Liver (tissue), 9 donors: Measurements from ENCODE around the gene STK36. TPM values are rescaled to one million over a fixed set of nuclear protein-coding genes. Genes with fewer than 3 reads are reported as not detected.
A peak's percentile ranks its signal among the peaks of the same experiment; 100 is the strongest.

Experiments
- DNase-seq: peaks from one replicate; pipeline ENCODE4 v3.0.0-alpha.2; 2017; ENCODE audit warnings: low spot score
- H3K27ac ChIP-seq, 2 donors: one replicate each; pipeline ENCODE4 v1.7.0; 2013; ENCODE audit warnings: inconsistent platforms in 2 of 2, low read length in 2 of 2, control low read depth in 1 of 2, low read depth in 1 of 2, mild to moderate bottlenecking in 1 of 2
- H3K27me3 ChIP-seq, 4 donors: one replicate each; pipeline versions ENCODE4 v1.6.1 to v1.7.0; 2013; ENCODE audit warnings: low read length in 3 of 4, inconsistent platforms in 1 of 4, mild to moderate bottlenecking in 1 of 4, moderate library complexity in 1 of 4; ENCODE audit not compliant: control insufficient read depth in 4 of 4, insufficient read depth in 4 of 4
- H3K36me3 ChIP-seq, 4 donors: one replicate each; pipeline versions ENCODE4 v1.6.1 to v1.7.0; 2013; ENCODE audit warnings: low read length in 3 of 4, mild to moderate bottlenecking in 3 of 4, low read depth in 1 of 4, moderate library complexity in 1 of 4; ENCODE audit not compliant: control insufficient read depth in 4 of 4, insufficient read depth in 3 of 4
- H3K4me1 ChIP-seq, 4 donors: one replicate each; pipeline versions ENCODE4 v1.6.1 to v1.7.0; 2013; ENCODE audit warnings: low read length in 3 of 4, mild to moderate bottlenecking in 3 of 4, moderate library complexity in 1 of 4; ENCODE audit not compliant: control insufficient read depth in 4 of 4, insufficient read depth in 4 of 4
- H3K4me3 ChIP-seq, 3 donors: one replicate each; pipeline versions ENCODE4 v1.6.1 to v1.7.0; 2013; ENCODE audit warnings: low read length in 3 of 3, control low read depth in 1 of 3, low read depth in 1 of 3, mild to moderate bottlenecking in 1 of 3
- H3K9ac ChIP-seq, 2 donors: one replicate each; pipeline ENCODE4 v1.7.0; 2013; ENCODE audit warnings: low read length in 2 of 2, mild to moderate bottlenecking in 2 of 2, moderate library complexity in 2 of 2, control low read depth in 1 of 2, low read depth in 1 of 2
- H3K9me3 ChIP-seq, 4 donors: one replicate each; pipeline versions ENCODE4 v1.6.1 to v1.7.0; 2013; ENCODE audit warnings: low read length in 3 of 4; ENCODE audit not compliant: control insufficient read depth in 4 of 4
- FOXA1 ChIP-seq: IDR thresholded peaks from 2 replicates; pipeline ENCODE4 v1.6.1; 2016; ENCODE audit warnings: antibody characterized with exemption
- FOXA2 ChIP-seq: IDR thresholded peaks from 2 replicates; pipeline ENCODE4 v1.6.1; 2016; ENCODE audit warnings: antibody characterized with exemption
- GABPA ChIP-seq, 2 donors: IDR thresholded peaks in 1 of 2; conservative IDR thresholded peaks in 1 of 2; 2 replicates each; pipeline ENCODE4 v1.6.1; 2016; ENCODE audit warnings: antibody characterized with exemption in 2 of 2, mild to moderate bottlenecking in 1 of 2, moderate library complexity in 1 of 2
- HNF4A ChIP-seq, 2 donors: conservative IDR thresholded peaks; 2 replicates each; pipeline ENCODE4 v1.6.1; 2016; ENCODE audit warnings: antibody characterized with exemption in 2 of 2, mild to moderate bottlenecking in 2 of 2
- HNF4G ChIP-seq: IDR thresholded peaks from 2 replicates; pipeline ENCODE4 v1.6.1; 2016; ENCODE audit warnings: antibody characterized with exemption
- JUND ChIP-seq, 2 donors: IDR thresholded peaks; 2 replicates each; pipeline ENCODE4 v1.6.1; 2016; ENCODE audit warnings: antibody characterized with exemption in 2 of 2
- NR2F2 ChIP-seq: IDR thresholded peaks from 2 replicates; pipeline ENCODE4 v1.6.1; 2016; ENCODE audit warnings: antibody characterized with exemption
- RAD21 ChIP-seq, 2 donors: IDR thresholded peaks; 2 replicates each; pipeline ENCODE4 v1.6.1; 2016; ENCODE audit warnings: antibody characterized with exemption in 2 of 2, mild to moderate bottlenecking in 2 of 2
- RXRA ChIP-seq, 2 donors: IDR thresholded peaks; 2 replicates each; pipeline ENCODE4 v1.6.1; 2017 to 2018; ENCODE audit warnings: antibody characterized with exemption in 2 of 2, mild to moderate bottlenecking in 1 of 2
- SP1 ChIP-seq: IDR thresholded peaks from 2 replicates; pipeline ENCODE4 v1.6.1; 2018; ENCODE audit warnings: antibody characterized with exemption, mild to moderate bottlenecking
- TAF1 ChIP-seq: conservative IDR thresholded peaks from 2 replicates; pipeline ENCODE4 v1.6.1; 2016; ENCODE audit warnings: antibody characterized with exemption, mild to moderate bottlenecking
- YY1 ChIP-seq: IDR thresholded peaks from 2 replicates; pipeline ENCODE4 v1.6.1; 2016; ENCODE audit warnings: antibody characterized with exemption, mild to moderate bottlenecking
- WGBS: extraction: QIAGEN DNeasy Blood & Tissue Kit; methylation state at CpG from one replicate; pipeline ENCODE4 v1.1.7; 2013; 5-methylcytosine and 5-hydroxymethylcytosine counted together
- polyA plus RNA-seq, 2 donors: library from polyadenylated mRNA; stranded (reverse) in 1 of 2; unstranded in 1 of 2; fragments of 200-250 nt in 1 of 2; fragments of >200 nt in 1 of 2; fragmentation: Nextera tagmentation in 1 of 2; extraction: Ambion mirVana in 1 of 2; gene quantifications; one replicate each; pipeline versions ENCODE4 v1.2.1 to v1.2.3, GENCODE V29; 2013 to 2015
- total RNA-seq, 2 donors: library from RNA; depleted of rRNA; stranded (reverse); fragments of >200 nt; gene quantifications; one replicate each; pipeline ENCODE4 v1.2.3, GENCODE V29; 2014
- TF ChIP-seq, protein P1 (sequence below): IDR thresholded peaks from 2 replicates; pipeline ENCODE4 v1.6.1; 2016; ENCODE audit warnings: antibody characterized with exemption
- TF ChIP-seq, protein P2 (sequence below): IDR thresholded peaks from 2 replicates; pipeline ENCODE4 v1.6.1; 2016; ENCODE audit warnings: antibody characterized with exemption
- TF ChIP-seq, protein P3 (sequence below): IDR thresholded peaks from 2 replicates; pipeline ENCODE4 v1.6.1; 2016; ENCODE audit warnings: antibody characterized with exemption, mild to moderate bottlenecking
- TF ChIP-seq, protein P4 (sequence below): fragments of 150-350 bp; IDR thresholded peaks from 2 replicates; pipeline ENCODE4 v1.5.1; 2017; ENCODE audit warnings: improper control_type of control experiment, low read depth, low read length; ENCODE audit not compliant: missing input control
- TF ChIP-seq, protein P5 (sequence below): IDR thresholded peaks from 2 replicates; pipeline ENCODE4 v1.6.1; 2016; ENCODE audit warnings: antibody characterized with exemption
- donor health status: healthy.
- donor health status: healthy.
- donor health status: healthy.
- donor health status: healthy.
- donor health status: healthy.

STK36 gene
- total and polyA plus RNA-seq, 4 donors = 5.1 to 17.2 (median 7.0) TPM

DNA sequence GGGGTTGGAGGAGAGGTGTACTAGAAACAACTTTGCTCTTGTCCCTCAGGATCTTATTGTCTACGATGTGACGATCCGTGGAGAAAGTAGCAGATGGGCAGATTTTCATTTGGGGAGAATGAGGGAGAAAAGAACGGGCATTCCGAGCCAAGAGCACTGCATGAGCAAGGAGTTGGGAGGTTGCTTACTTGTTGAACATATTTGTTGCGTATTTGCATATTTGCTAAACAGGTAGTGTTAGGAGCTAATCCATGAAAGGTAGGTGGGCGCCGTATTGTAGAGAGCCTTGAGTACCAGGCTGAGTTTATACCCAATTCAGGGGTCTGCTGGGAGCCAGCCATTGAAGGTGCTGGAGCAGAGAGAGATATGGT is 11.9 kb upstream of the STK36 start:
- H3K9me3 ChIP-seq = no peaks in the 10 kb centered on the region
- TF ChIP-seq FOXA1 (no peak), JUND (IDR thresholded peaks at IDR 0.05) (no peak), NR2F2 (no peak), RAD21 (IDR thresholded peaks at IDR 0.05) (no peak), HNF4G (no peak), HNF4A (conservative IDR thresholded peaks at IDR 0.05) (no peak), GABPA (IDR thresholded peaks at IDR 0.05 in 1 of 2, conservative IDR thresholded peaks at IDR 0.05 in 1 of 2) (no peak), SP1 (no peak)
- TF ChIP-seq, protein P1, sequence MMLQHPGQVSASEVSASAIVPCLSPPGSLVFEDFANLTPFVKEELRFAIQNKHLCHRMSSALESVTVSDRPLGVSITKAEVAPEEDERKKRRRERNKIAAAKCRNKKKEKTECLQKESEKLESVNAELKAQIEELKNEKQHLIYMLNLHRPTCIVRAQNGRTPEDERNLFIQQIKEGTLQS = no peak
- TF ChIP-seq, protein P2, sequence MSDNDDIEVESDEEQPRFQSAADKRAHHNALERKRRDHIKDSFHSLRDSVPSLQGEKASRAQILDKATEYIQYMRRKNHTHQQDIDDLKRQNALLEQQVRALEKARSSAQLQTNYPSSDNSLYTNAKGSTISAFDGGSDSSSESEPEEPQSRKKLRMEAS = no peak
- TF ChIP-seq, protein P3, sequence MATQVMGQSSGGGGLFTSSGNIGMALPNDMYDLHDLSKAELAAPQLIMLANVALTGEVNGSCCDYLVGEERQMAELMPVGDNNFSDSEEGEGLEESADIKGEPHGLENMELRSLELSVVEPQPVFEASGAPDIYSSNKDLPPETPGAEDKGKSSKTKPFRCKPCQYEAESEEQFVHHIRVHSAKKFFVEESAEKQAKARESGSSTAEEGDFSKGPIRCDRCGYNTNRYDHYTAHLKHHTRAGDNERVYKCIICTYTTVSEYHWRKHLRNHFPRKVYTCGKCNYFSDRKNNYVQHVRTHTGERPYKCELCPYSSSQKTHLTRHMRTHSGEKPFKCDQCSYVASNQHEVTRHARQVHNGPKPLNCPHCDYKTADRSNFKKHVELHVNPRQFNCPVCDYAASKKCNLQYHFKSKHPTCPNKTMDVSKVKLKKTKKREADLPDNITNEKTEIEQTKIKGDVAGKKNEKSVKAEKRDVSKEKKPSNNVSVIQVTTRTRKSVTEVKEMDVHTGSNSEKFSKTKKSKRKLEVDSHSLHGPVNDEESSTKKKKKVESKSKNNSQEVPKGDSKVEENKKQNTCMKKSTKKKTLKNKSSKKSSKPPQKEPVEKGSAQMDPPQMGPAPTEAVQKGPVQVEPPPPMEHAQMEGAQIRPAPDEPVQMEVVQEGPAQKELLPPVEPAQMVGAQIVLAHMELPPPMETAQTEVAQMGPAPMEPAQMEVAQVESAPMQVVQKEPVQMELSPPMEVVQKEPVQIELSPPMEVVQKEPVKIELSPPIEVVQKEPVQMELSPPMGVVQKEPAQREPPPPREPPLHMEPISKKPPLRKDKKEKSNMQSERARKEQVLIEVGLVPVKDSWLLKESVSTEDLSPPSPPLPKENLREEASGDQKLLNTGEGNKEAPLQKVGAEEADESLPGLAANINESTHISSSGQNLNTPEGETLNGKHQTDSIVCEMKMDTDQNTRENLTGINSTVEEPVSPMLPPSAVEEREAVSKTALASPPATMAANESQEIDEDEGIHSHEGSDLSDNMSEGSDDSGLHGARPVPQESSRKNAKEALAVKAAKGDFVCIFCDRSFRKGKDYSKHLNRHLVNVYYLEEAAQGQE = no peak
- H3K27me3 ChIP-seq = no peaks in the 10 kb centered on the region
- H3K9ac ChIP-seq = peak overlapping the region; percentile 15 to 24
- peaks cover 21 to 47% (median 30%) of the 10 kb centered on the region in 4 donors for H3K36me3 ChIP-seq
- H3K4me1 ChIP-seq = peaks cover 9 to 22% (median 14%) of the 10 kb centered on the region in 4 donors
- H3K27ac ChIP-seq = peak overlapping the region in 1 of 2 donors; percentile 36
- 13% methylated on average over 8 of the region's 8 CpGs for WGBS
- H3K4me3 ChIP-seq = peak overlapping the region; percentile 73 to 91 (median 87)
- DNase-seq = no peak

DNA sequence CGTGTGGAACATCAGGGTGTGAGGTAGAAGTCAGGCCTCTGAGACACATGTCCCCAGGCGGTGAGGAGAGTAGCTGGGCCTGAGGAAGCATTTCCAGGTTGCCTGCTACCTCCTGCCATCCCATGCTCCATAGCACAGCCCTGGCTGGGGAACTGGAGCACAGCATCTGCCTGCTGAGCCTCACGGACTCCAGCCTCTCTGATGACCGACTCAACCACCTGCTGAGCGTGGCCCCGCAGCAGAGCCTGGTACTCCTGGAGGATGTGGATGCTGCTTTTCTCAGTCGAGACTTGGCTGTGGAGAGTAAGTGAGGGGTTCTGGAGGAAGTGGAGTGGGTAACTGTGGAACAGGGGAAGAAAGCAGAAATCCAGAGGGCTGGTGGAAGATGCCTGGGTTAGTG is 9.5 kb upstream of the STK36 start:
- H3K4me3 ChIP-seq = no peak overlapping the region
- 93% methylated on average over 7 of the region's 7 CpGs for WGBS
- no peaks in the 10 kb centered on the region for H3K9me3 ChIP-seq
- H3K4me1 ChIP-seq = peaks cover 9 to 22% (median 14%) of the 10 kb centered on the region in 4 donors
- DNase-seq = no peak
- H3K27me3 ChIP-seq = no peaks in the 10 kb centered on the region
- TF ChIP-seq SP1 (no peak), RAD21 (IDR thresholded peaks at IDR 0.05) (no peak), NR2F2 (no peak), HNF4G (no peak), RXRA (IDR thresholded peaks at IDR 0.05) (no peak), FOXA1 (no peak), FOXA2 (no peak), YY1 (no peak), TAF1 (no peak)
- TF ChIP-seq, protein P2 = no peak
- TF ChIP-seq, protein P4, sequence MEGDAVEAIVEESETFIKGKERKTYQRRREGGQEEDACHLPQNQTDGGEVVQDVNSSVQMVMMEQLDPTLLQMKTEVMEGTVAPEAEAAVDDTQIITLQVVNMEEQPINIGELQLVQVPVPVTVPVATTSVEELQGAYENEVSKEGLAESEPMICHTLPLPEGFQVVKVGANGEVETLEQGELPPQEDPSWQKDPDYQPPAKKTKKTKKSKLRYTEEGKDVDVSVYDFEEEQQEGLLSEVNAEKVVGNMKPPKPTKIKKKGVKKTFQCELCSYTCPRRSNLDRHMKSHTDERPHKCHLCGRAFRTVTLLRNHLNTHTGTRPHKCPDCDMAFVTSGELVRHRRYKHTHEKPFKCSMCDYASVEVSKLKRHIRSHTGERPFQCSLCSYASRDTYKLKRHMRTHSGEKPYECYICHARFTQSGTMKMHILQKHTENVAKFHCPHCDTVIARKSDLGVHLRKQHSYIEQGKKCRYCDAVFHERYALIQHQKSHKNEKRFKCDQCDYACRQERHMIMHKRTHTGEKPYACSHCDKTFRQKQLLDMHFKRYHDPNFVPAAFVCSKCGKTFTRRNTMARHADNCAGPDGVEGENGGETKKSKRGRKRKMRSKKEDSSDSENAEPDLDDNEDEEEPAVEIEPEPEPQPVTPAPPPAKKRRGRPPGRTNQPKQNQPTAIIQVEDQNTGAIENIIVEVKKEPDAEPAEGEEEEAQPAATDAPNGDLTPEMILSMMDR = no peak
- TF ChIP-seq, protein P5, sequence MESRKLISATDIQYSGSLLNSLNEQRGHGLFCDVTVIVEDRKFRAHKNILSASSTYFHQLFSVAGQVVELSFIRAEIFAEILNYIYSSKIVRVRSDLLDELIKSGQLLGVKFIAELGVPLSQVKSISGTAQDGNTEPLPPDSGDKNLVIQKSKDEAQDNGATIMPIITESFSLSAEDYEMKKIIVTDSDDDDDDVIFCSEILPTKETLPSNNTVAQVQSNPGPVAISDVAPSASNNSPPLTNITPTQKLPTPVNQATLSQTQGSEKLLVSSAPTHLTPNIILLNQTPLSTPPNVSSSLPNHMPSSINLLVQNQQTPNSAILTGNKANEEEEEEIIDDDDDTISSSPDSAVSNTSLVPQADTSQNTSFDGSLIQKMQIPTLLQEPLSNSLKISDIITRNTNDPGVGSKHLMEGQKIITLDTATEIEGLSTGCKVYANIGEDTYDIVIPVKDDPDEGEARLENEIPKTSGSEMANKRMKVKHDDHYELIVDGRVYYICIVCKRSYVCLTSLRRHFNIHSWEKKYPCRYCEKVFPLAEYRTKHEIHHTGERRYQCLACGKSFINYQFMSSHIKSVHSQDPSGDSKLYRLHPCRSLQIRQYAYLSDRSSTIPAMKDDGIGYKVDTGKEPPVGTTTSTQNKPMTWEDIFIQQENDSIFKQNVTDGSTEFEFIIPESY = no peak
- TF ChIP-seq, protein P1 = no peak
- TF ChIP-seq, protein P3 = no peak
- H3K27ac ChIP-seq = no peak overlapping the region
- peaks cover 19 to 54% (median 37%) of the 10 kb centered on the region in 4 donors for H3K36me3 ChIP-seq
- no peak overlapping the region for H3K9ac ChIP-seq
